Breast epithelium (tissue), 3 donors: ENCODE results near the gene HBB.

Experiments
- POLR2A ChIP-seq: fragments of 450-650 bp; IDR thresholded peaks from one replicate; pipeline ENCODE4 v1.6.1; 2016; ENCODE audit warnings: antibody characterized with exemption, mild to moderate bottlenecking, moderate library complexity
- POLR2AphosphoS5 ChIP-seq, 3 donors: sonication (generic); formaldehyde crosslinking; IDR thresholded peaks; one replicate each; pipeline ENCODE4 v1.6.1; 2017; ENCODE audit warnings: antibody characterized with exemption in 3 of 3
- TF ChIP-seq, protein P1 (sequence below), 3 donors: fragments of 450-650 bp; IDR thresholded peaks; one replicate each; pipeline ENCODE4 v1.5.1; 2016 to 2017; ENCODE audit warnings: antibody characterized with exemption in 3 of 3, mild to moderate bottlenecking in 3 of 3, moderate library complexity in 3 of 3

DNA sequence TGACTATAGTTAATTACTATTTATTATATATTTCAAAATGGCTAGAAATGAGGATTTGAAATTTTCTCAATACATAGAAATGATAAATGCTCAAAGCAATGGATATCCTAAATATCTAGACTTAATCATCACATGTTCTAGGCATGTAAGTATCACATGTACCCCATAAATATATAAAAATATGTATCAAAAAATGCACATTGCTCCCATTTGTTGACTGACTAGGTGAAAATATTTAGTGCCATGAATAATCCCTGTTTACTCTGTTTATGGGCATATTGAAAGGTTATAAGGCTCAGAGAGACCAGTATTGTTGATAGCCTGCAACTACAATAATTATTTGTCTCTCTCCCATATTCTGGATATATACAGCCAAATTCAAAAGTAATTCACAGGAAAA, 39.7 kb upstream of the HBB start:
- TF ChIP-seq, protein P1, sequence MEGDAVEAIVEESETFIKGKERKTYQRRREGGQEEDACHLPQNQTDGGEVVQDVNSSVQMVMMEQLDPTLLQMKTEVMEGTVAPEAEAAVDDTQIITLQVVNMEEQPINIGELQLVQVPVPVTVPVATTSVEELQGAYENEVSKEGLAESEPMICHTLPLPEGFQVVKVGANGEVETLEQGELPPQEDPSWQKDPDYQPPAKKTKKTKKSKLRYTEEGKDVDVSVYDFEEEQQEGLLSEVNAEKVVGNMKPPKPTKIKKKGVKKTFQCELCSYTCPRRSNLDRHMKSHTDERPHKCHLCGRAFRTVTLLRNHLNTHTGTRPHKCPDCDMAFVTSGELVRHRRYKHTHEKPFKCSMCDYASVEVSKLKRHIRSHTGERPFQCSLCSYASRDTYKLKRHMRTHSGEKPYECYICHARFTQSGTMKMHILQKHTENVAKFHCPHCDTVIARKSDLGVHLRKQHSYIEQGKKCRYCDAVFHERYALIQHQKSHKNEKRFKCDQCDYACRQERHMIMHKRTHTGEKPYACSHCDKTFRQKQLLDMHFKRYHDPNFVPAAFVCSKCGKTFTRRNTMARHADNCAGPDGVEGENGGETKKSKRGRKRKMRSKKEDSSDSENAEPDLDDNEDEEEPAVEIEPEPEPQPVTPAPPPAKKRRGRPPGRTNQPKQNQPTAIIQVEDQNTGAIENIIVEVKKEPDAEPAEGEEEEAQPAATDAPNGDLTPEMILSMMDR (IDR thresholded peaks at IDR 0.05): no peak
- TF ChIP-seq POLR2A: no peak
- no peak for TF ChIP-seq POLR2AphosphoS5 (IDR thresholded peaks at IDR 0.05)
